GM19043 (cell line): ENCODE measurements around the gene TMEM238.
"Not testable (repeated sequence)": the region's sequence is repeated elsewhere in the genome, so short reads cannot be mapped to it uniquely, and the experiment has no call there.

Source experiments
- ATAC-seq: cut with Tn5 transposase; IDR thresholded peaks from one replicate; pipeline ENCODE4 v1.9.1; 2021; ENCODE audit warnings: low read depth; ENCODE audit not compliant: unreplicated experiment

TMEM238 gene, protein sequence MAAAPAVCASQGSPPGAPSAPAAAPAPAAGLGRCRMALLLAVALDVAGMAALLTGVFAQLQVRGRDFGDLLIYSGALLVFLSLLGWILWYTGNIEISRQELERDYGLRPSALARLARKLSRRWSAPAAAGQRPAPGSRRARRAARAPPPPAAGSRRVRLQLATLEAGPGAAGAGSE

DNA sequence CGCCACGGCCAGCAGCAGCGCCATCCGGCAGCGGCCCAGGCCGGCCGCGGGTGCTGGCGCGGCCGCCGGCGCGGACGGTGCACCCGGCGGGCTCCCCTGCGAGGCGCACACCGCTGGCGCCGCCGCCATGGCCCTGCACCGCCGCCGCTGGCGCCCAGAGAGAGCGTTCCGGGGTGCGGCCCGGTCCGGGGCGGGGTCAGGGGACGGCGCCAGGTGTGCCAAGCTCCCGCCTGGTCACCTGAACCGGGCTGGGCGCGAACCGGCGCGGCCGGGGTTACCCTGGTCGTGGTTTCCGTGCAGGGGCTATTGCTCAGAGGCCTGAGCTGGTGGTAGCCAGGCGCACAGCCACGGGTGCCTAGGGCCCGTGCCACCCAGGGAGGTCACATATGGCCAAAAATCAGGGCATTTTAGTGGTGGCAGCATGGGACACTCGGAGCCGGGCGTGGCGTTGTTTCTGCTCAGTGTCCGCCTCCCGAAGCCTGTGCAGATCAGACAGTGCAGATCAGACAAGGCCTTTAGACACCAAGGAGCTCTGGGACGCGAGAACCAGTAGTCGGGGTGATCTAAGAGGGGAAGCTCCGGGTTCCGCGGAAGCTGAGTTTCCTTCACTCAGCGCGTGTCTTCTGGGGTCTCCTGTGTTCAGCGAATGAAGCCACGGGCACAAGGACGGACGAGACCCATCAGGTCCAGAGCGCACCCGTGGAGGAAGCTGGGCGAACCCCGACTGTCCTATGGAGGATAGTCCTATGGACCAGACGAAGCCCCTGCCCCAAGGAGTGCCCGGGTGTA lies at the start of gene TMEM238:
TMEM238 (minus strand) TSS at position 162 of the 789 bp plus-strand sequence; CDS start at position 129, 33 bp downstream.
- ATAC-seq = no peak

DNA sequence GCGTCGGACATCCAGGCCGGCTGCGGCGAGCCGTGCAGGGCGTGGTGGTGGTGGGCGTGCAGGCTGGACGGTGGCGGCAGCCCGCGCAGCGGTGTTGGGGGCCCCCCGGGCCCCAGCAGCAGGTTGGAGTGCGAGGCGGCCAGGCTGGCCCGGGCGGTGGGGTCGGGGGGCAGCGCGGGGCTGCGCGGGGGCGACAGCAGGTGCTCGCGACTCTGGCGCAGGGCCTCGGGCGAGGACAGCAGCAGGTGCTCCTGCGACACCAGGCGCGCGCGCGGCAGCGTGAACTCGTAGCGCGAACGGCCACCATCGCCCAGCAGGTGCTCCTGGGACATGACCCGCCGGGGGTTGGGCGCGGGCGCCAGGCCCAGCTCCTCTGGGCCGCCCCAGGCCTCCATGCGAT lies 49.2 kb upstream of the TMEM238 start:
- ATAC-seq = no peak

DNA sequence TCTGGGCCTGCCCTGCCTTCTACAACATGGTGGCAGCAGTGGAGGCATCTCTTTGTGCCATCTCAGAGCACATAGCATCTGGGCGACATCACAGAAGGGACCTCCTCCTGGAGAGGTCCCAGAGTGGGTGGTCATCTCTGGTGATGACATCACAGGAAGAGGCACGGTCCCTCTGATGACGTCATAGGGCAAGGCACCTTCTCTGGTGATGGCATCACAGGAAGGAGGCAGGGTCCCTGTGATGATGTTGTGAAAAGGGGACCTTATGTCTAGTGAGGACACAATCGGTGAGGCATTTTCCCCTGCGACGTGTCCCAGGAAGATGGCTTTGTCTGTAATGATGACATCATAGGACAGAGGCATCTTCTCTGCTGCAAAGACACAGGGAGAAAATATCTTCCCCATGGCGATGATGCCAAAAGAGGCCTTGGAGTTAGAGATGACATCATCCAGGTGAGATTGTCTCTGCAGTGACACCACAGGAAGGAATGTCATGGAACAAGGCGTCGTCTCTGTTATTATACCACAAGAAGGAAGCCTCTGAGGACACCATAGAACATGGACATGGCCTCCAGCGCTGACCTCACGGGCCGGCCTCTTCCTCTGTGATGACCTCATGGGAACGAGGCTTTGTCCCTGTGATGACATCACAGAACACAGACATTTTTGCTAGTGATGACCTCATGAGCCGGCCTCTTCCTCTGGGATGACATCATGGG lies 48.3 kb upstream of the TMEM238 start:
- ATAC-seq = no peak

DNA sequence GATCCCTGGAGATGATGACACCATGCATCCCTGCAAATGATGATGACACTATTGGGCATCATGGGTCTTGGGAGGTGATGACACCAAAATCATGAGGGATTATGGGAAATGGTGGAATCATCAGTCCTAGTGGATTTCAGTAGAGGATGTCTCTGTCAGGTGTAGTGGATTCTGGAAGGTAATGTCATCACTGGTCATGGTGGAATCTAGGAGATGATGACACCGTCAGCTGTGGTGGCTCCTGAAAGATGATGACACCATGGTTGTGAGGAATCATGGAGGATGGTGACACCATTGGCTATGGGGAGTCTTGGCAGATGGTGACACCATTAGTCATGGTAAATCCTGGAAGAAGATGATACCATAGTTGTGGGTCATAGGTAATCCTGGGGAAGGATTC lies 47.1 kb upstream of the TMEM238 start:
- ATAC-seq = no peak

DNA sequence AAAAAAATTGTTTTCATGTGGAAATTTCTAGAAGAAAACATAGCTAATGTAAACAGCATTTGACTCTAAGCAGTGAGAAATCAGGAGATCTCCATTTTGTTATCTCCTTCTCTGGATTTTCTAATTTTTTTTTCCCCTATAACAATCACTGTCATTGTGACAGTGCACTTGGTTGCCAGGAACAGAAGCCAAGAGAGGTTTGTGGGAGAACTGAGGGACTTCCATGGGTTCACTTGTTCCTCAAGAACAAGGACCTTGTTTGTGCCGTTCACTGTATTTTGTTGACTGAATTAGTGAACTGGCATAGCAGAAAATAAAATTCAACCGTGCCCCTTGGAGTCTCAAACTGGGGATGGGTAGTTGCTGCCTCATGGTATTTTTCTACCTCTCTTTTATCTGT lies 42.0 kb upstream of the TMEM238 start:
- no peak for ATAC-seq

DNA sequence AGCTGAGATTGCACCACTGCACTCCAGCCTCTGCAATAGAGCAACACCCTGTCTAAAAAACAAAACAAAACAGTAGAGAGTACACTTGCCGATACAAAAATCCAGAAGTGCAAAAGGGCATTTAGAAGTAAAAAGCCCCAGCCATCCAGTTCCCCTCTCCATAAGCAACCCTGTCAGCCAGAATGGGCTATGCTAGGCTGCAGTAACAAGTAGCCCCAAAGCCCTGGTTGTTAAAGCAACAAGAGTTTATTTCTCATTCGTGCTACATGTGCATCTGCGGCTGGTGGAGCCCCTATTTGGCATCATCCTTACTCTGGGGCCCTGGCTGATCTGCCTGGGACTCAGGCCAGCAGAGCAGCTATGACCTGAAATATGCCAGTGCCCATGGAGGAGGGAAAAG lies 40.4 kb upstream of the TMEM238 start:
- no peak for ATAC-seq

DNA sequence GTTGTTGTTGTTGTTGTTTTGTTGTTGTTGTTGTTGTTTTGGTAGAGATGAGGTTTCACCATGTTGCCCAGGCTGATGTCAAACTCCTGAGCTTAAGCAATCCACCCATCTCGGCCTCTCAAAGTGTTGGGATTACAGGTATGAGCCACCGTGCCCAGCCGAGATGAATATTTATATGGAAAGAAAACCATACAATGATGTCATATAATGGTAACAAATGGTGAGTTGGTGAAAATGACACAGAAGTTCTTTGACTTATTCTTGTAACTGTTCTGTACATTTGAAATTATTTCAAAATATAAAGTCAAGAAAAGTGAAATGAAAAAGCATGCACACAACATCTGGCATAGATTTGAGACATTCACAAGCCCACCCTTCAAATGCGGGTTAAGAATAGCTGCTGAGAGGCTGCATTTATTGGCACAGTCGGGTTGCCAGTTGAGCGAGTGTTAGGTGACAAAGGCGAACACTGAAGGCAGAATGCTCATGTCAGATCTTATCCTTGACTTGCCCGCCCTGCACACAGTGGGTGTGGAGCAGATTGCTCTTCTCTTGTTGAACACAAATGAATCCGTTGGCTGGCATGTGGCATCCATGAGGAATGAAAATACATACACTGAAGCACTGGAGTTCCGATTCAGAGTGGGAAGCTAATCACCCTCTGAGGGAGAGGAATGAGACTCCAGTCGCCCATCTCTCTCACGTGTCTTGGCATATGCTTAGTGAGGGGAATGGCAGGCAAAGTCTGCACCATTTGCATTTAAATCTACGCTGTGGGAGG lies 39.3 kb upstream of the TMEM238 start:
- no peak for ATAC-seq

DNA sequence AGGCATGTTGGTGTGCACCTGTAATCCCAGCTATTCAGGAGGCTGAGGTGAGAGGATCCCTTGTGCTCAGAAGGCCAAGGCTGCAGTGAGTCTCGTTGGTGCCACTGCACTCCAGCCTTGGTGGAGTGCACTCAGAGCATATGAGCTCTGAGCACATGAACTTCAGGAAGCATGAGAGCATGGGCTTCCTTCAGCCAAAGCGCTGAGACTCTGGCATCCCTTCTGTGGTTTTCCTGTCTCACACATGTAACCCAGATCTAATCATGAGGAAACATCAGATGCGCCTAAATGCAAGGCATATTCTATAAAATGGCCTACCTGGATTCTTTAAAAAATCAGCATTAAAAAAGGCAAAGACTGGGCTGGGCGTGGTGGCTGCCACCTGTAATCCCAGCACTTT lies 37.2 kb upstream of the TMEM238 start:
- ATAC-seq = not testable (repeated sequence)

DNA sequence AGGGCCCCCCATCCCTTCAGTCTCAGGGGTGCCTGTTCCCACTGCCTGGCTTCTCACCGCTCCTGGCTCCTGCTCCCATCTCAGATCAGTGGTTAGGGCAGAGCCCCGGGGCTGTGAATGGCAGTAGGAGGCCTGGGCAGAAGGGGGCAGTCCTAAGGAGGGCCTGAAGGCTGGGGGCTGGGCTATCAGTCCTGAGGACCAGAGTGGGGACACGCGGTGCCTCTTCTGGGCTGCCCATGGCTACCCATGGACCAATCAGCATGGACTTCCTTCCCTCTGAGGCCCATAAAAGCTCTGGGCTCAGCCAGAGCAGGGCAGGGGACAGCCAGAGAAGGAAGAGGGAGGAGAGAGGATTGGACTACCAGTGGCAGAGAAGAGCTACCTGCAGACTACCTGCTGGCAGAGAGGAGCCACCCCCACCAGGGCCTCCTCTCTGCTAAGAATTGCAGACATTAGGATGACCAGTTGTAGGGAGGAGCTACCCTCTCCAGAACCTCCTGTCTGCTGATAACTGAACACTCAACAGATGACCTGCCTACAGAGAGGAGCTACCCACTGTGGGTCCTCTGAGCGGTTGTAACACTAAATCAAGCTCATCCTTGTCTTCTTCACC lies 35.6 kb upstream of the TMEM238 start:
- ATAC-seq = no peak

DNA sequence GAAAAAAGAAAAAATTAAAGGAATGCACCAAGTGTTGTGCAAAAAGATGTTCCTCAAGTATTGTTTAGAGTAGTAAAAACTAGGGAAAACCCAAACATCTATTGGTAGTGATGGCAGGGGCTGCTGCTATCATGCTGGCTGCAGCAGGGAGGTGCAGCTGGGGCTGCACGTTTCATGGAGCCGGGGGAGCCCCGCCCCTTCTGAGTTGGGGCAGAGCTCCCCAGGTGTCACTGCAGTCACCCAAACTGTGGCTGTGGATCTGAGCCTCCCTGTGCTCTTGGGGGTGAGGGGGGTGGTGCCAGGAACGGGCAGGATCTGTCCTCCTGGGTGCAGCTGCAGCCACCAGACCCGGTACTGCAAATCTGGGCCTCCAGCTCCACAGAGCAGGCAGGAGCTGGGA lies 35.0 kb upstream of the TMEM238 start:
- no peak for ATAC-seq

DNA sequence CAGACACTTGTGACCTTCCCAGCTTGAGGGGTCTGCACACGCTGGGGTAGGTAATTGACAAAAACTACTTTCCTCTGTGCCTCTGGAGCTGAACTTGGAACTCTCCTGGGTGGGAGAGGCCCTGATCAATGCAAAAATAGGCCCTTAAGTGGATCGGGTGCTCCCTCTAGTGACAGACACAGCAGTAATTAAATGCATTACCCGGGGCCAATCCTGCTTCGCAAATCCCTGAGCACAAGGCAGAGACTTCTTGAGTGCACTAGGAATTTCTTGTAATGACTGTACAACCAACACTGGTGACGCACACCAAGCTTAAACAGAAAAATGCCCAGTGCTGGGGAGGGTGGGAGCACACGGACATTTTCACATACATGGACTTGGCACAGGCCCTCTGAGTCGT lies 34.1 kb upstream of the TMEM238 start:
- no peak for ATAC-seq

DNA sequence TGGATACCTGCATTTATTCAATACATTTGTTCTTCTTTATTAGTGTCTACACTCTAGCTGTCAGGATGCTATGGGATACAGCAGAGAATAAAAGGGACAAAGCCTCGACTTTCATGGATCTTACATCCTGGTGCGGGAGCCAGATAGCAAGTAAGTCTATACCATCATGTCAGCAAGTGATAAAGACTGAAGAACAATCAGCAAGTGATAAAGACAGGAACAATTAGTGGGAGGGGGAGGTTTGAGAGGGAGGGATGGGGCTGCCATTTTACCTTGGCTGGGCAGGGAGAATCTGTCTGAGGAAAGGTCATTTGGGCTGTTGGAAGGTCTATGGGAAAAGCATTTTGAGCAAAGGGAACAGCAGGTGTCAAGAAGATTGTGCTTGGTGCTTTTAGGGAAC lies 26.1 kb upstream of the TMEM238 start:
- no peak for ATAC-seq

DNA sequence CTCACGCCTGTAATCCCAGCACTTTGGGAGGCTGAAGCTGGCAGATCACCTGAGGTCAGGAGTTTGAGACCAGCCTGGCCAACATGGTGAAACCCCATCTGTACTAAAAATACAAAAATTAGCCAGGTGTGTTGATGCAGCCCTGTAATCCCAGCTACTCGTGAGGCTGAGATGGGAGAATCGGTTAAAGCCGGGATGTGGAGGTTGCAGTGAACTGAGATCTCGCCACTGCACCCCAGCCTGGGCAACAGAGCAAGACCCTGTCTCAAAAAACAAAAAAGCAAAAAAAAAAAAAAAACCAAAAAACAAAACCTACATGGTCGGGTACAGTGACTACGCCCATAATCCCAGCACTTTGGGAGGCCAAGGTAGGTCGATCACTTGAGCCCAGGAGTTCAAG lies 25.1 kb upstream of the TMEM238 start:
- ATAC-seq = not testable (repeated sequence)

DNA sequence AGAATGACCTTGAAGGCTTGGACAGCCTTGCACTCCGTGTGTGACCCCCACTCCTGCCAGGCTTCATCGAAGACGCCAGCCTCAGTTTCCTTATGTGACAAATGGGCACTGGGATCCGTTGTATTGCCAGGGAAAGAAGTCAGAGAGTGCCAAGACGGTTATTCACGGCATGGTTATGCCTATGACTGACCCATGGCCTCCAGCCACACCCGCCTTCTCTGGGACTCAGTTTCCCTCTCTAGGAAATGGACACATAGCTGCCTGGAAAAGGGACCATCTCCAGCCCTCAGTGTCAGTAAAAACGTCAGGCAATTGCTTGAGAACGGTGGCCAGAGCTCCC lies 24.4 kb upstream of the TMEM238 start:
- ATAC-seq = no peak

DNA sequence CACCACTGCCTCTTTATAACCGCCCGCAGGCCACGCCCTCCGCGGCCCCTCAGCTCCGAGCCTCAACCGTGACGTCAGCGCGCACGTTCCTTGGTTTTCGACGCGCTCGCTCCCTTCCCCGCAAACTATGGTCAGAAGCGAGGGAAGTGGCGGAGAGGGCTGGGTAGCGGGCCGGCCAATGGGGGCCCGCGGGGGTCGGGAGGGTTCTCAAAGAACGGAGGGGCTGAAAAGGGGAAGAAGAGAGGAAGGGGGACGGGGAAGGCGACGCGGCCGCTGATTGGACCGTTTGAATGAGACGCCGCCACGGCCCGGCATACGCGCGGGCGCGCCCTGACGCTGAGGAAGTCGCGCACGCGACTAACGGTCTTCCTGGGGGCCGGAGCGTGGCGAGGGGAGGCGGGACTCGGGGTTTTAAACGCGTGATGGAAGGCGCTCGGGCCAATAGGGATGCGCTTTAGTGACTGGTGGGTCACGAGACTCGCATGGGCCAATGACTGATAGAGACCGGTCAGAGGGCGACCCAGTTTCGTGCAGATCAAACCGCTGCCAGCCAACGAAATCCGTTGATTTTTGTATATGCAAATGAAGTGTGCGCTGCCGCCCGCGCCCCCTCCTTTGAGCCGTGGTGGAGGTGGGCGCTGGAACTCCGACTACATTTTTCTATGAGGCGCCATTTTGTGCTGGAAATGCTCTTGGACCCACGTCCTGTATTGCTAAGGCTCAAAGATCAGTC lies 23.9 kb upstream of the TMEM238 start:
- ATAC-seq = peak; percentile 87

DNA sequence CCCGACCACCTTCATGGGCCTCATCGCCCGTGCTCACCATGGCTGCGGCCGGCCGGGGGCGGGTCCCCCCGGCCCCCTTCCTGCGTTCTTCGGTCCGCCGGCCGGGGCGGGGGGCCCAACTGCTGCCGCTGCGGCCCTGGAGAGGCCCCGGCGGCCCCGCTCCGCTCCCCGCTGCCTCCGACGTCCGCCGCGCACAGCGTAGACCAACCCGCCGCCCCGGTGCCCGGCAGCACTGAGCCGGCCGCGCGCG lies 23.4 kb upstream of the TMEM238 start, which contains the start of gene UBE2S:
UBE2S (minus strand) TSS at position 239 of the 250 bp plus-strand sequence; CDS start at position 40, 199 bp downstream.
- ATAC-seq = peak; percentile 3

DNA sequence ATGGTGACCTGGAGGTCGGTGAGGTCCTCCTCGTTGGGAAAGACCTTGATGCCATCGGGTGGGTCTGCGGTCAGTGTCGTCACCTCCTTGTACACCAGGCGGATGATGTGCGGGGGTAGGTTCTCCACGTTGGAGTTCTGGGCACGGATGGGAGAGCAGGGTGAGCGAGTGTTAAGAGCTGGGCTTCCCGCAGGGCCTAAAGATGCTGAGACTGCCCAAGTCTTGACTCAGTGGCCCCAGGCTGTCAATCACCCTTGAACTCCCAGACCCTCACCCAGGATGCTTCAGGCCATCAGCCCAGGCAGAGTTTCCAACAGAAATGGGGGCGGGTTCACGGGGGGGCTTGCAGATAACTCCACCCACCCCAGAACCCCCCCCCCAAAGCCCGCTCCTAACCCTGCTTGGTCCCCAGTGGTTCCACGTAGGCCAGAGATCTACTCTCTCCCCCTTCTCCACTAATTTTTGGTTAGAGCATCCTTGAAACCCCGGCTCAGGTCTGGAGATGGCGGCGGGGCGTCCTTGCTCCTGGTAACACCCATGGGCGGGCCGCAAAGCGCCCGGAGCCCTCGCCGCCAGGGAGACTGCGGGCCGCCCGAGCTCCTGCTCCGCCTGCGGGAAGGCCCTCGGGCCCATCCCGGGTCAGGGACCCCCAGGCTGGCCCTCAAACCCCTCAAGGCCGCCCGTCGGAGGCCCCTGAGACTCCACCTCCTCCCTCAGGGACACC lies 22.9 kb upstream of the TMEM238 start:
- ATAC-seq = peak; percentile 12

DNA sequence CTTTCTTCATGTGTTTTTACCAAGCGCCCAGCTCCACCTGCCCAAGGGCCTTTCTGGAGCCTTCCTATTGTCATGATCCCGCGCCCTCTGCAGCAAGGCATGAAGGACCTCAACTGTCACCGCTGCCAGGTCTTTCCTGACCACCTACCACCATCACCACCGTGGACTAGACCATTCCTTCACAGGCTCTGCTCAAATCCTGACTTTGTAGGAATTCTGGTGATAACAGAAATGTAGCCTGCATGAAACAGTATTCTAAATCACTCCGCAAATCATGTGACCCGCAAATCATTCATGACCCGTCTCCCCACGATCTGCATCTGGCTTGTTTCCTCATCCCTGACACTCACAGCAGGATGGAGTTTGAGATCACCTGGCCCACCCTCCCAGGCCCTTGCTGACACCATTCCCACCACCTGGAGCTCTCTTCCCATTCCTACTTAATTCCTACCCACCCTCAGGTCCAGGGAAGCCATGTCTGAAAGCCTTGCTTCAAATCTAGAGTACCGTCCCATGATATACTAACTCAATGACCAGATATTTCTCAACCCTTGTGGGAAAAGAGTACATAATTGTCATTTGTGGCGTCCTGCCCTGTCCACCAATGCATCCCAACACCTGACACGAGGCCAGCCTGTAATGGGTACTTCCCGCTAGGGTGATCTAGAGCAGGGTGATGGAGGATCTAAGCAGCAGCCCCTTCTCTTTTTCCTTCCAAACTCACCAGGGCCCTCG lies 22.2 kb upstream of the TMEM238 start:
- ATAC-seq = no peak

DNA sequence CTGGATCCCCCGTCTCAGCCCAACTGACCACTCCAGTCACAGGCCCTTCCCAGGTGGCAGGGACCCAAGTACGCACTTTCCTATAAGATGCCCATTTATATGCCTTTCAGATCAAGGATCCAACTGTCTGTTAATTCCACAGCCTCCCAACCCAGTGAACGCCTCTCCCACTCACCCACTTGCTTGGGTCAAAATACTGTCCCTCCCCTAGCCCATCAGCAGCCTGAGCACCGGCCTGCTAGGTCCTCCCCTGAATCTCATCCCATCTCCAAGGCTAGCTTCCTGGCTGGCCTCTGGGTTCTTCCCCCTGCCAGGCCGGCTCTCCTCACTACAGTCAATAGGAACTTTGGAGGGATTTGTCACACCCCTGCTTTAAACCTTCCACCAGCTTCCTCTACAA lies 21.5 kb upstream of the TMEM238 start:
- no peak for ATAC-seq
